HG03457 (cell line): ENCODE results near the gene SYCP3.

Source experiments
- ATAC-seq: cut with Tn5 transposase; IDR thresholded peaks from one replicate; pipeline ENCODE4 v1.9.1; 2021; ENCODE audit warnings: moderate number of reproducible peaks; ENCODE audit not compliant: unreplicated experiment

SYCP3 gene

DNA sequence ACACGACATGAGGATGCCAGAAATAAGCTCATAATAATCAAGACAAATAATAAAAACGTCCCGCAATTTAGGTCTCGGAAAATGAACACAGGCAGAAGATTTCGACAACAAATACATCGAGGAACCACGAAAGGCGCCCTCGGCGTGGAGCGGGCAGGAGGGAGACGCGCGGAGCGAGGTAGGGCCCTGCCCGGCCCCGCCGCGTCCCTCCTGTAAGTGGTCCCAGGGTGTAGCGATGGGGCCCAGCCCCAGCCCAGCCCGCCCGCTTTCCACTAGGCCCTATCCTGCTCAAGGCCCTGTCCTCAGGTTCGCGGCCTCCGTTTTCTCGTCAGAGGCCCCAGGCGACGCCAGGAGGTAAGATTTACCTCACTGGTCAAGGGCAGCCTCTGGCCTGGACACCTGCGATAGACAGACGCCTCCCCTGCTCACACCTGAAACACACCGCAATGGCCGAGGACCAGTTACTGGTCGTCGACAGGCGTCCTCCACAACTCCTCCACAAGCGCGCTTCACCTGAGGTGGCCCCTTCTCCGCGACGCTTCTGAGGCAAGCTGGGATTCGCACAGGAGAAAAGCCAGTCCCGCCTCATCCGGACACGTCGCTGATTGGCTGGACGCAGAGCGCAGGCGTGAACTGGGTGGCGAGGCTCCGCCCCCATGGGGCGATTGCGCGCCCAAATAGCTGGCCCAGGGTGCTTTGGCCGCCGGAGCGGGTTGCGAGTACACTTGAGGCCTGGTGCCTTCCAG is at the start of gene SYCP3:
Gene SYCP3, minus strand, starts transcription at position 543 of the 746 bp plus-strand sequence. CDS start 1,527 bp downstream, outside the sequence.
- no peak for ATAC-seq

DNA sequence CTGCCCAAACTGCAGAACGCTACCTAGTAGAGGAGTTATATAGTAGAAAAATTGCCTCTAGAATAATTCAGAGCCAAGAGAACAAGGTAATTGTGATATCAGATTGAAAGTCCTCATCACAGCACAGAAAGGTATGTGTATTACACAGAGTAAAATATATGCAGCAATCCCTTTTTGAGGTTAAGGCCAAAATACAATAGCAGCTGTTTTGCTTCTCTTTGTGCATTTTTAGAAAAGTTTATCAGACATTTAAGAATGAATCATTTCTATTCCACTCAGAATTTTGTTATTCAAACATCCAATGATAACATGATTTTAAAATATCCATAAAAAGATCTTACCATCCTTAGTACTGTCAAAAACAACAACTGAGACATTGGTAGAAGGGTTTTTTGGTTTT is 46.4 kb upstream of the SYCP3 start:
- no peak for ATAC-seq

GRCh38 chr12:101784376-101784775 is 45.1 kb upstream of the SYCP3 start:
- no peak for ATAC-seq

DNA sequence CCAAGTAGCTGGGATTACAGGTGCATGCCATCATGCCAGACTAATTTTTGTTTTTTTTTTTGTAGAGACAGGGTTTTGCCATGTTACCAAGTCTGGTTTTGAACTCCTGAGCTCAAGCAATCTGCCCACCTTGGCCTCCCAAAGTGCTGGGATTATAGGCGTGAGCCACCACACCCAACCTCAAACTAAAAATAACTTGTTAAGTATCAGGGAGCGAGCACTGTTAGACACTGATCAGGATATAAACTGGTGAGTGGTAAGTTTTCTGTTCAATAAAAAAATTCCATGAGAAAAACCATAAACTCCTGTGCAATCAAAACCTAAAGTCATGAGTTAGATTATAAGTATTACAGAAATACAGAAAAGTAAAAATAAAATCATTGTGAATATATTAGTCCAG is 44.6 kb upstream of the SYCP3 start:
- ATAC-seq = no peak

DNA sequence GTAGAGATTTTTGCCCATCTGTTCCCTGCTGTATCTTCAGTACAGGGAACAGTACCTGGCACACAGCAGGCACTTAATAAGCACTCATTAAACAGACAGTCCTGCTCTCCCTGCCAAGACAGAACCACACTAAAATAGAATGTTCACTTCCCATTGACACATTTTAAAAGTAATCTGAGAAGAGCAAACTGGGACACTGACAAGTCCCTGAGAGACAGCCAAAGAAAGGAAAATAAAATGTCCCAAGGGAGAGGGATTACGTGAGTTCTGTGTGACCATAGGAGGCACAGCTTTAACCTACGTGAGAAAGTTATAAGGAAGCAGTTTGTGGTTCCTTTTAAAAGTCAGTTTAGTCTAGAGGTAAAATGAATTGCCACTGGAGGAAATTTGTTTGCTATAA is 43.9 kb upstream of the SYCP3 start:
- ATAC-seq = no peak

GRCh38 chr12:101782273-101782731 is 43.0 kb upstream of the SYCP3 start:
- ATAC-seq = no peak

- no peak for ATAC-seq
Measured at GRCh38 chr12:101781834-101782233, 42.6 kb upstream of the SYCP3 start.

DNA sequence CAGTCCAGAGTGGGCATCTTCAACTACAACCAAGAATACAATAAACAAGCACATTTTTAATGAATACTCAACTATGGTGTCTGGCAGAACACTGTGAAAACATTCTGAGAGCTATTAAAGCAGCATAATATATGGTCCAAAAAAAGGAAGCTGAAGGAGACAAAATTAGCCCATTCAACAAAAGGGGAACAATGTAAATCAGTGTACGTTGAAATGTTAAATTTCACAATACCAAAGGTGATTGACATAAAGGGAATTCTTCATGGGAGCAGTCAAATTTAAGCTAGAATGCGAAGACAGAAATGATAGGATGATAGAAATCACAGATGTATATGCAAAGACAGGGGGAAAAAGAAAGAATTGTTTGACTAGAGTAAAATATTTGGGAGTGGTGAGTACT is 41.3 kb upstream of the SYCP3 start:
- ATAC-seq = no peak

DNA sequence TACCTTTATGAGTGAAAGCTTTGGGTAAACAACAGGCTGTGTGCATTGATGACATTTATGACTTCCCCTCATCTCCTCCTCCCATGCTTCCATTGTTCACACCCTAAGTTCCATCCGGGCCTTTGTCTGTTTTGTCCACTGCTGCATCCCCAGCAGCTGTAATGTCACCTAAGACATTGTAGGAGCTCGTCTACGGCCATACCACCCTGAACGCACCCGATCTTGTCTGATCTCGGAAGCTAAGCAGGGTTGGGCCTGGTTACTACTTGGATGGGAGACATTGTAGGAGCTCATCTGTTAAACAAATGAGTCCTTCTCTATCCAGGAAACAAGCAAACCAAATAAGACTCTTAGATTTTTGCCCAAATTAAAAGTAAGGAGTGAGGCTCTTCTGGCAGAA is 40.4 kb upstream of the SYCP3 start:
- no peak for ATAC-seq

DNA sequence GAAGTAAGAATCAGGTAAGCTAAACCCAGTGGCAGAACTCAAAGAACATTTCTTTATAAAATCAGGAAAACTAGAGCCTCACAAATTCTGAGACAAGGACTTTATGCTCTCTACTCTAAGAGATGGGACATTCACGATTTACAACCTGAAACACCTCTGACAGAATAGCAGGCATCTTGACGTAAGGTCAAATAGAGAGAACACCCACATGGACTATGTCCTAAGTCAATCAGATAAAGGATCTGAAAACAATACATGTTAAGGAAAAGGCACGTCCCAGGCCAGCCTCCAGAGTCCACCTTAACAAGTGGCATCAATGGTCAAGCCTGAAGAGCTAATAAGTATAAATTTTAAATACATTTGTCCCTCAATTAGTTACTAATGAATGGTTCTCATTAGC is 39.9 kb upstream of the SYCP3 start:
- ATAC-seq = no peak

DNA sequence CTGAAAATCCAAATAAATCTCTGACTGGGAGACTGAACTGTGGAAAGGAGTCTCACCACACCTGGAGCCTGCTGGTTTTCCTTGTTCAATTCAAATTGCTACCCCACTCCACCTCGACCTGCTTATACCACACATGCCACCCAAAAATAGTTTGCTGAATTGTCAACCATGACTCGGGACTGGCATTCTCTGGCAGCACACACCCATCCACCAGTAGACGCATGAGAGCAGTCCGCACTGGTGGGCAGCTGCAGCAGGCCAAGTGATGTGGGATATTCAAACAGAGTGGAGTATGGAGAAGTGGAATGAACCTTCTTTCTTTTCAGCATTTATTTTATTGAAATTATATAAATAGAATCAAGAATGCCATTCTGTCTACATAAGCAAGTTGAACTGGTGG is 38.7 kb upstream of the SYCP3 start:
- no peak for ATAC-seq

DNA sequence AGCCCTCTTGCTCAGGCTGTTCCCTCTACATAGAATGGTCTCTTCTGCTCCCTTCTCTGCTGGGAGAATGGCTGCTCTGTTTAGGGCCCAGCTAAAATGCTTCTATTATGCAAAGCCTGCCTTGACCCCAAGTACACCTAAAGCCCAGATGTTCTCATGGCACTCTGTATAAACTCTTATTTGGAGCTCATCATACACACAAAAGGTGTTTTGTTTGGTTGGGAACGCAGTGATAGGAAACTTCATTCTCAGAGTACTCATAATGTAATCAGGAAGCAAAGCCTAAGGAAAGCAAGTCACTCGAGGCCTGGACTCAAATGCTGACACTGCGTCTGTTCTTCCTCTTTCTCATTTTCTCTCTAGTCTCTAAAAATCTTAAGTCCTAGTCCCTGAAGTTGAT is 38.2 kb upstream of the SYCP3 start:
- no peak for ATAC-seq

- no peak for ATAC-seq
Measured at GRCh38 chr12:101775816-101776215, 36.6 kb upstream of the SYCP3 start.

DNA sequence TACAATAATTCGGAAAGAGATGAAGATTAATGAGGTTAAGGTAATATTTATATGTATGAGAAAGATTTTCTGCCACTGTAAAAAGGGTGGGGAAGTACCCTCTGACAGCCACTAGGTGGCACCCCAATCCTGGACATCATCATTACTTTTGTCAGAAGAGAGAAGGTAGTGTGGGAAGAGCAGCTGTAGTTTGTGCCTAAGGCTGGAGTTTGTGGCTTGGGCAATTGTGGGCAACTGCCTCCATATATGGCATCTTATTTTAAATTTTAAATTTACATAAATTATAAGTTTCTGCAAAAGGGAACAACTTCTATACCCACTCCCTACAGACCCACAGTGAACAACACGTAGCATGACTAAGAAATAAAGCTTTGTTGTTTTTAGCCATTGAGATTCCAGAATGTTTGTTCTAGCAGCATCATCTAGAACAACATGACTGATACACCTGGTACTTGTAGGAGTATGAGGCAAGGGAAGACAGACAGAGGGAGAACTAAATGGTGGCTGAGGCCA is 34.4 kb upstream of the SYCP3 start:
- ATAC-seq = no peak

DNA sequence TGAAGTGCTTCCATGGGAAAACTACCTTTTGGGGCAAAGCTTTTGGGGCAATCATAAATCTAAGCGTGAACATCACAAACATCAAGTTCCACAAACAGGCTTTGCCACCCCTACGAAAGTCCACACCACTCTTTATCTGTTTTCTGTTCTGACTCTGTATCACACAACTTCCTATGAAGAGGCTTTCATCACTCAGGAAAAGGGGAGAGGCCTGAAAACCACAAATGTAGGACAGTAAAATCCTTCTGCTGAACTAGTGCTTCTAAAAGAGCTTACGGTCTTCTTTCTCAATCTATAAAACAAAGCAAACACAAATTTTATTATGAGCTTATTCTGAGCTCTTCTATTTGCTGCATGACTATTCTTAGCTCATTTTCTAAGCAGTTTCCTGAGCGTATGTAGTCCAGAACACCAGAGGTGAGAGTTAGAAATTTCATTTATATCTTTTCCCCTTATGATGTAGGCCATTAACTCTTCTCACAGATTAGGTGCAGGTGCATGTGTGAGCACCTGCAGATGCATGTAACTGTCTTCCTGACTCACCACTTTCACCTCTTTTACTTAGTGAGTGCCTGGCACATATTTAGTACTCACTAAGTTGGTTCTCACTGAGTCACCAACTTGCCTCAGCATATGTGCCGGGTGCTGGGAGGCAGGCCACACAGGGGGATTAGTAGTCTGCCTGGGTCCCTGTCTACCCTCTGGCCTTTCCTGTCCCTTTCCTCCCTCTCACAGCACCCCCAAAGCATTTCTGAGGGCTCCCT is 32.9 kb upstream of the SYCP3 start:
- no peak for ATAC-seq

DNA sequence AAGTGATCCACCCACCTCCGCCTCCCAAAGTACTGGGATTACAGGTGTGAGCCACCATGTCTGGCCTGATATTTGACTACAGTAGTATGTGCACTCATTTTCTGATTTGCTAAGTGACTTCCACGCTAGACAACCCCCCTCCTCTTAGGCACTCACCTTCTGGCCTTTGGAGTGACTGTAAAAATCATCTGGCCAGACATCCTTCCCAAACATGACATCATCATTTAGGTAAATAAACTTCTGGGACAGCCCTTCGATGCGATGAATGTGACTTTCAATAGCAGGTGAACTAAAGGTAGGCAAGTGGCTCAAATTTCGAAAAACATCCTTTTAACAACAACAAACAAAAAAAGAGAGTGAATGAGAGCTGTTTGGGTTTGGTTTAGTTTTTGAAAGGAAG is 30.6 kb upstream of the SYCP3 start:
- ATAC-seq = no peak

DNA sequence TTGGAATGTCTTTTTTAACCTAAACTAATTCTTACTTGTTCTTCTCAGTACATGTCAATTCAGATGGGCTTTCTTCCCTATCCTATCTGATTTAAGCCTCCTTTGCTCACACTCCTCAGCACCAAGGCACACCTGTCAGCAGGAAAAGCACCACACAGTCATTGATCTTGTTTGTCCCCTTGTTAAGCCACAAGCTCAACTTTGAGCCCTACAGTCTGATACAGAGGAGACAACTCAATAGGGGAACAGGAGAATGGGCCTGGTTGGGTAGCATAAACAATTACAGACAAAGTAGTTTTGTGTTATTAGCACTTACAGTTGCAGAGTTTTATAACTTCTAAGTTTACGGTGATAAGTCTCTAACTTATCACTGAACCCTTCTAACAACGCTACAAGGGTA is 29.5 kb upstream of the SYCP3 start:
- ATAC-seq = no peak

GRCh38 chr12:101767537-101767936 is 28.3 kb upstream of the SYCP3 start:
- no peak for ATAC-seq

- ATAC-seq = no peak
Measured at GRCh38 chr12:101764051-101764792, 25.0 kb upstream of the SYCP3 start.

GRCh38 chr12:101763246-101763931 is 24.1 kb upstream of the SYCP3 start:
- no peak for ATAC-seq

GRCh38 chr12:101761781-101762180 is 22.5 kb upstream of the SYCP3 start:
- no peak for ATAC-seq
